Adrenal gland (tissue), 12 donors: ENCODE measurements around the gene SELENOM. TPM values are rescaled to one million over a fixed set of nuclear protein-coding genes. Genes with fewer than 3 reads are reported as not detected.

ENCODE experiments used
- DNase-seq, 7 donors: peaks; one replicate each; pipeline ENCODE4 v3.0.0-alpha.2; 2019 to 2020
- H3K27ac ChIP-seq, 5 donors: fragments of 200-600 bp; sonication (generic) in 4 of 5; 1 replicate in 3 of 5; 2 replicates in 2 of 5; pipeline versions ENCODE4 v1.5.1 to v1.8.0; 2016 to 2020; ENCODE audit warnings: mild to moderate bottlenecking in 1 of 5
- H3K27me3 ChIP-seq: fragments of 200-600 bp; 2 replicates; pipeline ENCODE4 v1.8.0; 2021
- H3K36me3 ChIP-seq, 2 donors: fragments of 200-600 bp; replicated peaks in 1 of 2; 1 replicate in 1 of 2; 2 replicates in 1 of 2; pipeline versions ENCODE4 v1.5.1 to v1.8.0; 2018 to 2022
- H3K4me1 ChIP-seq, 2 donors: fragments of 200-600 bp; replicated peaks in 1 of 2; 1 replicate in 1 of 2; 2 replicates in 1 of 2; pipeline versions ENCODE4 v1.5.1 to v1.8.0; 2018 to 2021
- H3K4me3 ChIP-seq, 4 donors: fragments of 200-600 bp; sonication (generic) in 3 of 4; one replicate each; pipeline ENCODE4 v1.5.1; 2016 to 2018
- H3K9me3 ChIP-seq, 3 donors: fragments of 200-600 bp; sonication (generic) in 1 of 3; replicated peaks in 1 of 3; 1 replicate in 2 of 3; 2 replicates in 1 of 3; pipeline versions ENCODE4 v1.5.1 to v1.8.0; 2016 to 2021
- CTCF ChIP-seq, 6 experiments: fragments of 450-650 bp in 4 of 6; fragments of 200-600 bp in 2 of 6; sonication (generic) in 1 of 6; IDR thresholded peaks; 1 replicate in 5 of 6; 2 replicates in 1 of 6; pipeline versions ENCODE4 v1.5.1 to v1.8.0; 2016 to 2021; ENCODE audit warnings: antibody characterized with exemption in 6 of 6, mild to moderate bottlenecking in 2 of 6, moderate library complexity in 1 of 6
- POLR2A ChIP-seq, 2 donors: fragments of 450-650 bp; IDR thresholded peaks; one replicate each; pipeline ENCODE4 v1.6.1; 2017; ENCODE audit warnings: antibody characterized with exemption in 2 of 2, mild to moderate bottlenecking in 2 of 2, moderate library complexity in 1 of 2
- WGBS, 4 donors: extraction: QIAGEN DNeasy Blood & Tissue Kit in 2 of 4; methylation state at CpG; one replicate each; pipeline versions ENCODE4 v1.1.5 to v1.1.7; 2013 to 2017; 5-methylcytosine and 5-hydroxymethylcytosine counted together
- intact Hi-C, 2 donors: fragments of 100-400 bp; cut with DNase I; formaldehyde crosslinking; loops; one replicate each; pipeline versions ENCODE4 v1.14.1 to v1.15.0; 2022 to 2023
- polyA plus RNA-seq, 3 donors: library from polyadenylated mRNA; stranded (reverse); fragments of 200-250 nt in 2 of 3; fragments of 350-450 nt in 1 of 3; fragmentation: Illumina TruSeq in 1 of 3; extraction: RNeasy Lipid Tissue Mini Kit (QIAGEN cat#74804) in 1 of 3; gene quantifications; one replicate each; pipeline ENCODE4 v1.2.3, GENCODE V29; 2013 to 2014
- total RNA-seq, 9 donors: library from RNA; depleted of rRNA in 4 of 9; stranded (reverse); fragments of >200 nt in 4 of 9; fragments of 120-200 nt in 1 of 9; fragmentation: NEBNext Ultra II Directional in 1 of 9; extraction: Animal tissue kit (Norgen Biotek cat#: 25700) in 1 of 9; gene quantifications; one replicate each; pipeline versions ENCODE4 v1.1.0 to v1.2.4, GENCODE V29; 2013 to 2023
- donor health status: healthy with polysubstance abuse.
- donor health status: Bipolar disorder and iron deficiency.
- donor health status: DM: yes; HTN: yes; CAD: no.
- donor health status: DM: no; HTN: no; CAD: no.
- donor health status: DM: no; HTN: no; CAD: no.
- donor health status: DM: yes; HTN: yes; CAD: no.

Gene SELENOM
- total and polyA plus RNA-seq, 12 donors, result 6.6 to 546 (median 121) TPM

GRCh38 chr22:31107894-31108218 lies 488 bp upstream of the SELENOM start:
- DNase-seq, result no peak
- Histone ChIP-seq H3K36me3 (peaks cover 0 to 5% of the 10 kb centered on the region in 2 donors), H3K9me3 (no peaks in the 10 kb centered on the region), H3K4me3 (peak overlapping the region in 1 of 4 donors; percentile 64), H3K27me3 (no peaks in the 10 kb centered on the region), H3K4me1 (peaks cover 3 to 16% of the 10 kb centered on the region in 2 donors), H3K27ac (peak overlapping the region in 3 of 5 donors; percentile 40 to 95 (median 69))
- TF ChIP-seq POLR2A (IDR thresholded peaks at IDR 0.05) (no peak), CTCF (IDR thresholded peaks at IDR 0.05) (peak in 1 of 6 experiments; percentile 2)
- WGBS, 4 donors, result 0 to 2% (median 0%) methylated on average over 5 of the region's 5 CpGs
- intact Hi-C loops, result loop anchor here in 1 of 2 donors (5.0 kb wide), 1 partner anchor 39 kb away; no protein-coding TSS in a partner anchor

GRCh38 chr22:31106731-31107177 lies 614 bp downstream of the SELENOM start:
- DNase-seq, result peak in 4 of 7 donors; percentile 29 to 56 (median 42)
- Histone ChIP-seq H3K27me3 (no peaks in the 10 kb centered on the region), H3K4me1 (peaks cover 8 to 19% of the 10 kb centered on the region in 2 donors), H3K4me3 (peak overlapping the region in 3 of 4 donors; percentile 7 to 64 (median 29)), H3K27ac (peak overlapping the region in 4 of 5 donors; percentile 70 to 95 (median 86)), H3K36me3 (peaks cover 0 to 5% of the 10 kb centered on the region in 2 donors), H3K9me3 (no peaks in the 10 kb centered on the region)
- WGBS, 4 donors, result 53 to 72% (median 65%) methylated on average over 13 to 14 of the region's 14 CpGs
- intact Hi-C loops, result loop anchor here in 1 of 2 donors (5.0 kb wide), 1 partner anchor 41 kb away; no protein-coding TSS in a partner anchor
- no peak for TF ChIP-seq CTCF (IDR thresholded peaks at IDR 0.05)
- TF ChIP-seq POLR2A (IDR thresholded peaks at IDR 0.05), result no peak

- TF ChIP-seq CTCF (IDR thresholded peaks at IDR 0.05) (no peak), POLR2A (IDR thresholded peaks at IDR 0.05) (no peak)
These were observed 1.3 kb downstream of the SELENOM start for GRCh38 chr22:31106001-31106571.

GRCh38 chr22:31105282-31105929 lies 2.0 kb downstream of the SELENOM start:
- WGBS, 4 donors, result 69 to 91% (median 75%) methylated on average over 5 to 11 of the region's 11 CpGs
- DNase-seq, result no peak
- TF ChIP-seq POLR2A (IDR thresholded peaks at IDR 0.05), result no peak
- TF ChIP-seq CTCF (IDR thresholded peaks at IDR 0.05), result no peak
- no peaks in the 10 kb centered on the region for H3K27me3 ChIP-seq
- no peaks in the 10 kb centered on the region for H3K9me3 ChIP-seq
- peaks cover 8 to 19% of the 10 kb centered on the region in 2 donors for H3K4me1 ChIP-seq
- H3K4me3 ChIP-seq, result peak overlapping the region in 1 of 4 donors; percentile 64
- intact Hi-C loops, result loop anchor here in 1 of 2 donors (5.0 kb wide), 1 partner anchor 42 kb away; no protein-coding TSS in a partner anchor
- peaks cover 0 to 8% of the 10 kb centered on the region in 2 donors for H3K36me3 ChIP-seq
- peak overlapping the region in 2 of 5 donors; percentile 94 to 95 for H3K27ac ChIP-seq

More at GRCh38 chr22:31106001-31106571, 1.3 kb downstream of the SELENOM start:
- Histone ChIP-seq H3K9me3 (no peaks in the 10 kb centered on the region), H3K36me3 (peaks cover 0 to 8% of the 10 kb centered on the region in 2 donors), H3K27ac (peak overlapping the region in 4 of 5 donors; percentile 70 to 95 (median 86)), H3K4me1 (peaks cover 8 to 19% of the 10 kb centered on the region in 2 donors), H3K4me3 (peak overlapping the region in 1 of 4 donors; percentile 64), H3K27me3 (no peaks in the 10 kb centered on the region)
- DNase-seq, result no peak
- intact Hi-C loops, result loop anchor here in 1 of 2 donors (5.0 kb wide), 1 partner anchor 41 kb away; no protein-coding TSS in a partner anchor
- WGBS, 4 donors, result 62 to 67% (median 65%) methylated on average over 2 to 4 of the region's 4 CpGs
